Measurements from ENCODE around the gene HAPSTR1.

Gene HAPSTR1

GRCh38 chr16:9123401-9123800 lies 32.0 kb downstream of the HAPSTR1 start:
- DNase-seq (ENCODE audit: low spot score) = no peak

- no peak for DNase-seq (ENCODE audit: low spot score)
These were observed 32.4 kb downstream of the HAPSTR1 start for GRCh38 chr16:9123871-9124270.

GRCh38 chr16:9124444-9124843 lies 33.0 kb downstream of the HAPSTR1 start:
- DNase-seq (ENCODE audit: low spot score) = no peak

DNA sequence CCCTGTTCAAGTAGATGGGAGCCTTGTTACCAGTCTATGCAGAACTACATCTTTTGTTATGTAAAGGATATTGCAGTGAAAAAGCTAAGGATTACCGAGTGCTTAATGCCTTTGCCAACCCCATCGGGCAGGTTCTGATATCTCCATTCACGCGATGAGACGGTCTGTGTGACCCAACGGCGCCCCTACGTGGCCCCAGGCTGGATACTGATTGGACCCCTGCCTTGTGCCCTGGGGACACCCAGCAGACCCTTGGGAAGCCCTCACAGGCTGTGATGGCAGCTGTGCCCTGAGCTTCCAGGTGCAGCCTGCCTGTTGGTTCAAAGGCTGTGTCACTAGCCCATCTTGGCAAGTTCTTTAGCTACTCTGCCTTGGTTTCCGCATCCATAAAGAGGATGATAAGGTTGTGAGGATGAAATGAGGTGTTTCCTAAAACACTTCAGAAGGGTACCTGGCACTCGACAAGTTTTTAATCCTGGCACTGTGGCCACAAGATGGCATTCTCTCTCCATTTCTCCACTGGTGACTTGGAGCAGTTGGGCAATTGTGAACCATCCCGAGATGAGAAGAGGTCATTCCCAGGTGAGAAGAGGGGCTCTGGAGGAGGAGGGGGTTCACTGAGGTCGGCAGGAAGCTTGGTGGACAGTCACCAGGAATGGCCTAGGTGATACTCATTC lies 33.6 kb downstream of the HAPSTR1 start:
- DNase-seq (ENCODE audit: low spot score) = no peak

- no peak for DNase-seq (ENCODE audit: low spot score)
These were observed 34.4 kb downstream of the HAPSTR1 start for GRCh38 chr16:9125658-9126505.

DNA sequence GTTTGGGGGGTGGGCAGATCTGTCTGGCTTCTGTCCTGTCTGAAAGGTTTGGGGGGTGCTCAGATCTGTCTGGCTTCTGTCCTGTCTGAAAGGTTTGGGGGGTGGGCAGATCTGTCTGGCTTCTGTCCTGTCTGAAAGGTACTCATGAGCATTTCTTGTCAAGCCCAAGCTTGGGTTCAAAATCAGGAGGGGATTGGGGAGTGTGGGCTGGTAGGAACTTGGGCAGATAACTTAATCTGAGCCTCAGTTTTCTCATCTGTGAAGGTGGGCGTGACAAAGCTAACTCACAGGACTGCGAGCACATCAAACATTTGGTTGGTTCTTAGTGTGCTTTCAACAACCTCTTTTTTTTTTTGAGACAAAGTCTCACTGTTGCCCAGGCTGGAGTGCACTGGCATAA lies 35.2 kb downstream of the HAPSTR1 start:
- no peak for DNase-seq (ENCODE audit: low spot score)

- no peak for DNase-seq (ENCODE audit: low spot score)
These were observed 37.2 kb downstream of the HAPSTR1 start for GRCh38 chr16:9128346-9129342.

- DNase-seq (ENCODE audit: low spot score) = no peak
These were observed 42.9 kb downstream of the HAPSTR1 start for GRCh38 chr16:9134306-9134705.

DNA sequence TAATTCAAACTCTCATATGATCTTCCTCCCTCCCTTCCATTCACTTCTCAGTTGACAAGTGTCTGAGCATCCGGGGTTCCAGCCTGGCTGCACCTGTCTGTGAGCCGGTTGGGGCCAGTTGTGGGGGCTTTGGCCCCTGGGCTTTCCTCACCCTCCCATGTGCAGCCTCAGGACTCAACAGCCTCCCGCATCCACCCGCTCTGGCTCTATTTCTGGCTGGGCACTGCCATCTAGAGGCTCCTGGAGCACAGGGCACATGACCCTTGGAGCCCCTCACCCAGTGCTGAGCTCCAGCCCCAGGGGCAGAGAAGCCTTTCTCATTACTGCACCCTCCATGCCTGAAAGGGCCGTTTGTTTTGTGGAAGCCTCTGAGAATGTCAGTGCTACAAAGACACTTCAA lies 43.3 kb downstream of the HAPSTR1 start:
- DNase-seq (ENCODE audit: low spot score) = peak; percentile 35

GRCh38 chr16:9135797-9136196 lies 44.4 kb downstream of the HAPSTR1 start:
- no peak for DNase-seq (ENCODE audit: low spot score)

GRCh38 chr16:9136596-9136995 lies 45.2 kb downstream of the HAPSTR1 start:
- no peak for DNase-seq (ENCODE audit: low spot score)

DNA sequence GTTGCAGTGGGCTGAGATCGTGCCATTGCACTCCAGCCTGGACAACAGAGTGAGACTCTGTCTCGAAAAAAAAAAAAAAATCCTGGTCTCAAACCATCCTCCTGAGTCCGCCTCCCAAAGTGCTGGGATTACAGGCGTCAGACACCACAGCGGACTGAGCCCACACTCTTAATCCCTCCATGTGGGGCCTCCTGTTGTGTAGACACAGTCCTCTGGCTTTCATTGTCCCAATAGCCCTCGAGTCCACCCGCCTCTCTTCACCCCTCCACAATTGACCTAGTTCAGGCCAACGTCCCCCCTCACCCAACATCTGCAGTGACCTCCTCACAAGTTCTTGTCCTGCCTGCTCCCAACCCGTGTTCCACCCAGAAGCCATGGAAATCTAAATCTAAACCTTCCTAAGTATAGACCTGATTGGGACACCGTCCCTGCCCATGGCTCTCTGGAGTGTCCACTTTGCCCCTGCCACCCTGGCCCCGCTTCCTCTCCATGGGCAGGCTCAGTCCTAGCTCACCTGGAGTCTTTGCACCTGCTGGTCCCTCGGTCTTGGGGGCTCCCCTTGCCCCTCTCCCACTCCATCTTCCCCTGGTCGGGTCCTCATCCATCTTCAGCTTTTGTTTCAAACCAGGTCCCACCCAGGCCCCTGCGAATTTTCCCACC lies 46.7 kb downstream of the HAPSTR1 start:
- DNase-seq (ENCODE audit: low spot score) = no peak

DNA sequence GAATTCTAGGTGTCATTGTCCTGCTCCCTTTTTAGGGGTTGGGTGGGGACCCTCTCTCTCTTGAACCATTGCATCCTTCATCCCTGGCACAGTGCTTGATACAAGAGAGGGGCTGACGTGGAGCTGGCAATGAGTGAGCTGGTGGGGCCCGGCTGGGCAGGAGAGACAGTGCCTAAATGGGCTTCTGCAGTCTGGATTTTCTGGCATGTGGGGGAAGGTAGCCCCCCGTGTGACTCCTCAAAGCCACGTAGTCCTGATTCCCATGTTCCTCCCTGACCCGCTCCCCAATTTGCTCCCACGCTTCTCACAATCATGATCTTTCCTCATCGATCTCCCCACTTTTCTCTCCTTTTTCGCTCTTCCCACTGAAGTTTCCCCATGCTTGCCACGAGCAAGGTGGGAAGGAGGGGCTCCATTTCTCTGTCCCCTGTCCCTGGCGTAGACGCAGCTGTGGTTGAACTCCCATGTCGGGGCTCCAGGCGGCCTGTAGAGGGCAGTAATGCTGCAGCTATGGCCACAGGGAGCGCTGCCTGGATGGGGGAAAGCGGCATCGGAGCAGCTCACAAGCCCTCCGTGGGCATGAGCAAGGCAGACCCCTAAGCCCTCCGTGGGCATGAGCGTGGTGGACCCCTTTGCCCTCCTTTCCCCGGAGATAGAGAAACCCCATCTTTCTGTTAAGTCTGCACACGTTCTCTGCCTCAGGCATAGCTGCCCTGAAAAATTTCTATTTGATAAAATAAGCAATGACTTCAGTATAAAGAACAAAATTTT lies 47.5 kb downstream of the HAPSTR1 start:
- peak; percentile 72 for DNase-seq (ENCODE audit: low spot score)

- DNase-seq (ENCODE audit: low spot score) = no peak
These were observed 48.5 kb downstream of the HAPSTR1 start for GRCh38 chr16:9139965-9140364.
